Fibroblast of the aortic adventitia (primary cell): ENCODE results near the gene CD2. TPM values are rescaled to one million over a fixed set of nuclear protein-coding genes. Genes with fewer than 3 reads are reported as not detected.

ENCODE experiments used
- DNase-seq: peaks from one replicate; pipeline ENCODE4 v3.0.0-alpha.2; 2010; ENCODE audit warnings: low read depth
- H3K4me3 ChIP-seq: 2 replicates; pipeline ENCODE4 v1.5.1; 2011; ENCODE audit warnings: low read depth, mild to moderate bottlenecking, control low read depth, low read length, moderate library complexity
- CTCF ChIP-seq: IDR thresholded peaks from 2 replicates; pipeline ENCODE4 v1.5.1; 2011; ENCODE audit warnings: mild to moderate bottlenecking, low read length, control low read depth, inconsistent platforms; ENCODE audit not compliant: insufficient read depth
- total RNA-seq: library from RNA; depleted of rRNA; stranded (reverse); fragments of >200 nt; gene quantifications from 2 replicates; pipeline ENCODE4 v1.2.3, GENCODE V29; 2012; ENCODE audit warnings: low replicate concordance

CD2 gene
- total RNA-seq, 1 donor: not detected

GRCh38 chr1:116791727-116792126 lies 37.5 kb downstream of the CD2 start:
- no peak for TF ChIP-seq CTCF
- DNase-seq: no peak
- no peak overlapping the region for H3K4me3 ChIP-seq

GRCh38 chr1:116793357-116793935 lies 39.2 kb downstream of the CD2 start:
- no peak for DNase-seq
- H3K4me3 ChIP-seq: no peak overlapping the region
- TF ChIP-seq CTCF: no peak

- H3K4me3 ChIP-seq: no peak overlapping the region
- no peak for TF ChIP-seq CTCF
- DNase-seq: no peak
These were observed 40.1 kb downstream of the CD2 start for GRCh38 chr1:116794371-116794770.

DNA sequence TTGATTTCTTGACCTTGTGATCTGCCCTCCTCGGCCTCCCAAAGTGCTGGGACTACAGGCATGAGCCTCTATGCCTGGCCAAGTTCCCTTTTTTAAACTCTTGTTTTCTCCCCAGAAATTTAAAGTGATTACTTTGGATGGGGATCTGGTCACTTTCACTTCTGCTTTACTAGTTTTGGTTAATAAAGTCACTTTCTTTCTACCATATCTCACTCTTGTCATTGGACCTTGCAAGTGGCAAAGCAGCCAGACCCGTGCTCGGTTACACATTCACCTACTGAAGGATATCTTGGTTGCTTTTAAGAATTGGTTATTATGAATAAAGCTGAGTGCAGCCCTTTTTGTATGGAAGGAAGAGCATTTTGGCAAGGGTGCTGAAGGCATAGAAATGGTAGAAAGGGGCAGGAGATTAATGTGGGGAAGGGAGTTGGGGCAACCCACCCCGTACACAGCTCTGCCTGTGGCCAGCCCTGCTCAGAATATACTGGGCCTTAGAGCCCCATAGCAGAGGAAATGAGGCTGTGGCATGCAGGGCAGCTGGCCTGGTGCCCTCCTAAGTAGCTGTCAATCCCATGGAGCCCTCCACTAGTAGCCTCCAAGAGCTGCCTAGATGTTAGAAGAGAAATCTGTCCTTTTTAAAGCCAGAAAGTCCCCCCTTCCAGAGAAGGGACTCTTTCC lies 40.7 kb downstream of the CD2 start:
- DNase-seq: no peak
- no peak for TF ChIP-seq CTCF
- H3K4me3 ChIP-seq: no peak overlapping the region

DNA sequence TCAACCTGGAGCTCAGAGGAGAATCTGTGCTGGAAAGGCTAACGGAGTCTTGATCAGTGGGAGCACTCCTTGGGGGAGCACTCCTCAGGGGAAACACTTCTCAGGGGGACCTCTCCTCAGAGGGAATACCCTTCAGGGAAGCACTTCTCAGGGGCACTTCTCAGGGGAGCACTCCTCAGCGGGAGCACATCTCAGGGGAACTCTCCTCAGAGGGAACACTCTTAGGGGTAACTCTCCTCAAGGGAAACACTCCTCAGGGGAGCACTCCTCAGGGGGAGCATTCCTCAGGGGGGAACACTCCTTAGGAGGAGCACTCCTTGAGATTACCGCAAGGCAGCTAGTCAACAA lies 41.2 kb downstream of the CD2 start:
- TF ChIP-seq CTCF: no peak

DNA sequence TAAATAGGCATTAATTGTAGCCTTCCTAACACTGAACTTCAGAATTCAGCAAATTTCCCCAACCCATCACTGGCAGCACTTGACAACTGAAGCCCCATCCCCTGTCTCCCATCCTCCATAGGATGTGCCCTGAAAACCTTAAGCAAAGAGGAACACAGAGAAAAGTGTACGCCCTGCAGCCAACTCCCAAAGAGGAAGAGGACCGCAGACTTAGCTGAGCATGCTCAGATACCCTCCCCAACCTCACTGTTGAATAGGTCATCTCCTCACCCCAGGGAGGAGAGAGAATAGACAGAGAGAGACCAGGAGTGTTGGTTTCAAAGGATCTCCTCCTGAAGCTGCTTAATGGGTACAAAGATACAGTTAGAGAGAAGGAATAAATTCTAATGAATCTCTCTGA lies 50.5 kb downstream of the CD2 start:
- H3K4me3 ChIP-seq: no peak overlapping the region
- TF ChIP-seq CTCF: no peak
- DNase-seq: no peak

More for the DNA sequence above, 41.2 kb downstream of the CD2 start:
- DNase-seq: no peak
- no peak overlapping the region for H3K4me3 ChIP-seq

DNA sequence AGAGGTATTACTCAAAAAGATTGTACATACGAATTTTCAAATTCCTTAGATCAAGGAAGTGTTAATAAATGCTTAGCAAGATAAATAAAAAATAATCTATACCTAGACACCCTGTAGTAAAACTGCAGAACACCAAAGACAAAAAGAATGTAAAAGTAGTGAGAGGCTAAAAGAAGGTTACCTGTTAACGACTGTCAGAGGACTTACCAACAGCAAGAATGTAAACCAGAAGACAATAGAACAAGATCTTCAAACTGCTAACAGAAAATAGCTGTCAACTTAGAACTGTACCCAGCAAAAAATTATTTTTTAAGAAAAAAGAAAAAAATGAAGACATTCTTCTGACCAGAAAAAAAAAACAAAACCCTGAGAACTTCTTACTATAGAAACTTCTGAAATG lies 51.2 kb downstream of the CD2 start:
- no peak overlapping the region for H3K4me3 ChIP-seq
- DNase-seq: no peak
- no peak for TF ChIP-seq CTCF
